Measurements from ENCODE around the gene PSD.

Gene PSD

DNA sequence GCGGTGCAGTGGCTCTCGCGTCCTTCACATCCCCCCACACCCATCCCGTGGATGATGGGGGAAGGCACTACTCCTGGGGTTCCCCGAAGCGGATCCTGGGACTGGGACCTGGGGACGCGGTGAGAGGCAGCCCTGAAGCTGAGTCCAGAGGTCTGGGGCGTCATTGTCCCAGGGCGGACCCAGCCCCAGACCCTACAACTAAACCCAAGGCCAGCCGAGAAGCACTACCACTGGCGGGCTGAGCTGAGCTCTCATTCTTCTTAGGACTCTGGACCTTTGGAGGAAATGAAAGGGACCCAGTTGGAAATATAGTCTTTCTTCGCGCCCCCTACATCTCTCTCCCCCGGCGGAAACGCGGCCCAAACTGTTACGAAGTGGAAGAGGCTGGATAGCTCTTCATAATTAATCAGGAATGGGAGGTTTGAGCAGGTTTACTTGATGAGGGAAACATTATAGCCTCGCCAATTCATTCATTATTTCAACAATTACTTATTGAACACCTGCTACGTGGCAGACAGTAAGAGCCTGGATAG lies 1.7 kb upstream of the PSD start:
- DNase-seq (ENCODE audit: low read depth): no peak

GRCh38 chr10:102419269-102420180 lies 940 bp upstream of the PSD start:
- DNase-seq (ENCODE audit: low read depth): no peak

DNA sequence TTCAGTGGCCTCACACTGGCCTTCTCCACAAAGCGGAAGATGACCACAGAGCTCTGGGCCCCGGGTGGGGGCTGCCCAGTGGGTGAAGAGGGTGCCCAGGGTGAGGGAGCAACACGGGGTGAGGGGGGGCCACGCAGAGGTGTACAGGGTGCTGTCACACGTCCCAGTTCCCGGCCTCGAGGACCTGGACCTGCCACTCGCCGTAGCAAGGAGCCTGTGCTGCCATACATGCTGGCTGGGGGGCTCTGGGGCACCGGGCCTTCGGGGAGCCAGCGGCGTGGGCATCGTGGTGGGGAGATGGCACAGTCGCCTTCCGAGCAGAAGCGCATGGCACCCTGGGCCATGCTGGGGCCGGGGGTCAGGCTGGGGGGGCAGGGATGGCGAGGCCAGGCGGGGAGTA lies 1.9 kb downstream of the PSD start:
- DNase-seq (ENCODE audit: low read depth): no peak

GRCh38 chr10:102416283-102416682 lies 2.3 kb downstream of the PSD start:
- DNase-seq (ENCODE audit: low read depth): no peak

- no peak for DNase-seq (ENCODE audit: low read depth)
Measured at GRCh38 chr10:102414749-102415148, 3.8 kb downstream of the PSD start.

GRCh38 chr10:102413806-102414561 lies 4.6 kb downstream of the PSD start:
- DNase-seq (ENCODE audit: low read depth): no peak

GRCh38 chr10:102413053-102413705 lies 5.4 kb downstream of the PSD start:
- no peak for DNase-seq (ENCODE audit: low read depth)

DNA sequence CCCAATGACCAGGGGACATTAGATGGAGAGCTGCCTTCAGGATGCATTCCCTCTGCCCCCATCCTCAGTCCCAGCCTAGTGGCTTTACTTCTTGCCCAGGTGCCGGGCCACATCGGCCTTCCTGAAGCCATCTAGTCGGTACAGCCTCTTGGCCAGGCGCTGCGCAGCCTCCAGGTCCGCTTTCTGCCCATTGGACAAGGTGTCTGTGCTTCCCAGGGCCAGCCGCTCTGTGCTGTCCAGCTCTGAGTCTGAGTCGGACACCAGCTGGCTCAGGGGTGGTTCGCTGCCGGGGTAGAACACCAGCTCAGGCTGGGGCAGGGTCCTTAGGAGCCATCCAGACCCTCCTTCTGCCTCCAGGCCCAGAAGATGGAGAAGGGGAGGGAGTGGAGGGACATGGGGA lies 6.3 kb downstream of the PSD start:
- no peak for DNase-seq (ENCODE audit: low read depth)

DNA sequence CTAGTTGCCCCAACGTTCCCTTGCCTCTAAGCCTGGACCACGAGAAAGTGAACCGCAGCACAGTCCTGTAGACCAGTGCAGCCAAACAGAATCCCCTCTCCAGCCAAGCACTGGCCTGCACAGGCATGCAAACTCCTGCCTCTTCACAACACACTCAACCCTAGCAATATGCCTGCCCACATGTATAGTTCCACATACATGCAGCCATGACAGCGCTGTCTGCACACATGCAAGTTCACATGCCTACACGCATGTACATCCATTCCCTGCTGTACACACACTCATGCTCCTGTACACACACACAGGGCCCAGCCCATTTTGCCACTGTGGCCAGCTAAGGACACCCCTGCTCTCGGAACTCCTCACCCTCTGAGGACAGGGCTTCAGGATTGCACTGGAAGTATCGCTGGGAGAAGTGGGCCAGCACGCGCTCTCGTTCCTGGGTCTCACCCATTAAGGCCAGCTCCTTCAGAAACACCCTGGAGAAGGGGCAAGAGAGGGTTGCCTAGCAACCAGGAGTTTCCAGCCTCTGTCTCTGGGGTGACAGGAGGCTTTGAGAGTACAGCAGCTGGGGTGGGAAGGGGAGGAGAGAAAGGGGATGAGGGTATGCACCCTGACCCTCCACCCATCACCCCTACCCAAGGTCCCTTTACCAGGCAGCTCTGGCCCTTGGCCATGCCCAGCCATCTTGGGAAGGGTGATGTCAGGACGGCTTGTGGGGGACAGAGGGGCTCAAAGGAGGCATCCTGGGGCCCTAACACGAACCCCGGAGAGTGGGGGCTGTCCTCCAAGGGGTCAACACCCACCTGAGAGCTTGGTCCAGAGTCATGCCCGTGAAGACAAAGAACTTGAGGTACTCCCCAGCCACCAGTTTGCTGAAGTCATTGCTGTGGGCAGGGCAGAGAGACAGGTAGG lies 7.0 kb downstream of the PSD start:
- no peak for DNase-seq (ENCODE audit: low read depth)

- no peak for DNase-seq (ENCODE audit: low read depth)
Measured at GRCh38 chr10:102410429-102411073, 8.0 kb downstream of the PSD start.

GRCh38 chr10:102409604-102410428 lies 8.8 kb downstream of the PSD start:
- DNase-seq (ENCODE audit: low read depth): no peak

GRCh38 chr10:102408728-102409603 lies 9.6 kb downstream of the PSD start:
- no peak for DNase-seq (ENCODE audit: low read depth)

DNA sequence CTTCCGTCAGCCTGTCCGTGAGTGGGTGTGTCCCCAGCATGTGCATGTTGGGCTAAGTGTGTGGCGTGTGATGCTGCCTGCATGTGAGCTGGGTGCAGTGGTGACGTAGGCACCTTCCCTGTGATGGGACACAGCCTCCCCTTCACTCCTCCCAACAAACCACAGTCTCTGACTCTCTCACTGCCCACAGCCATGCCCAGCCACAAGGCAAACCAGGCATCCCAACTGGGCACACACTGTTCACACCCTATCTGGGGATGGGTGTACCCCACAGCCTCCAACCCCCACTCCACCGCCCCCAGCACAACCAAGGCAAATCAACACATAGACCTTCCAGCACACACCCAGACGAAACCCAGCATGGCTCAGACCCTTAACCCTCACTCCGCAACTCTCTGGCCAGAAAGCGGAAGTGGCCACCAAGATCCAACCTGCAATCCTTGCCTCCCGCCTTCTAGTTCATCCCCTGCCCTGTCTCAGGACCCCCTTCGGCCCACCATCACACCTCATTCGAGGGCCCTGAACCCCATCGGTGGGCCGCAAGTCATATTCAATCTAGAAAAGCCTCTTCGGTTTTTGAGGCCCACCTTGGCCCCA lies 10.4 kb downstream of the PSD start:
- DNase-seq (ENCODE audit: low read depth): no peak

DNA sequence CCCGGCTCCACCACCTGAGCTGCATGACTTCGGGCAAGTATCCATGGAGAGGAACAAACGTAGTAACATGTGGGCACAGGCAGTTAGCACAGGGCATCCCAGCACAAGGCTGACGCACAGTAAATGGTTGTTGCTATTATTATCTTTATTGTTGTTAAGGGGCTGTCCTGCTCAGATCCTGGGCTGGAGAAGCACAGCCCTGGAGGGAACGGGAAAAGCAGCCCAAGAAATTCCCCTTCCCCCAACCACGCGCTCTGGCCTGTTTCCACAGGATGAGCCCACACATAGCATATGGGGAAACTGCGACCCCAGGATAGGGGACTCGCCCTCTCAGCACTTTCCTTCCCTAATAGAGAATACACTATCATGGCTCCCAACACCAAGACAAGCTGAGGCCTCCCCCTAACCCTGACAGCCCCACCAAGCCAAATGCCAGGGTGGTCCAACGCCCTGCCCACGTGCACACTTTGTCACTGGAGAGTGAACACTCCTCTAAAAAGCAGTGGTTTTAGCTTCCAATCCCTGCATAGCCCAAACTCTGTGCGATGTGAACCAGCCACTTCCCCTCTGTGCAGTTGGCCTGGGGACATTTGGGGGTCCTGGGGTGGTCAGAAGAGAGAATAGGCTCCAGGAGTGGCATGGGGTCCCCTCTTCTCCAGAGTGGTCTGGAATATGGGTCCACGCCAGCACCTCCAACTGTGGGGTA lies 11.0 kb downstream of the PSD start:
- no peak for DNase-seq (ENCODE audit: low read depth)

GRCh38 chr10:102406815-102407214 lies 11.8 kb downstream of the PSD start:
- DNase-seq (ENCODE audit: low read depth): no peak

- DNase-seq (ENCODE audit: low read depth): no peak
Measured at GRCh38 chr10:102405632-102406031, 13.0 kb downstream of the PSD start.

GRCh38 chr10:102405108-102405571 lies 13.4 kb downstream of the PSD start:
- DNase-seq (ENCODE audit: low read depth): no peak
